ENCODE results near the gene APOB.

Gene APOB

DNA sequence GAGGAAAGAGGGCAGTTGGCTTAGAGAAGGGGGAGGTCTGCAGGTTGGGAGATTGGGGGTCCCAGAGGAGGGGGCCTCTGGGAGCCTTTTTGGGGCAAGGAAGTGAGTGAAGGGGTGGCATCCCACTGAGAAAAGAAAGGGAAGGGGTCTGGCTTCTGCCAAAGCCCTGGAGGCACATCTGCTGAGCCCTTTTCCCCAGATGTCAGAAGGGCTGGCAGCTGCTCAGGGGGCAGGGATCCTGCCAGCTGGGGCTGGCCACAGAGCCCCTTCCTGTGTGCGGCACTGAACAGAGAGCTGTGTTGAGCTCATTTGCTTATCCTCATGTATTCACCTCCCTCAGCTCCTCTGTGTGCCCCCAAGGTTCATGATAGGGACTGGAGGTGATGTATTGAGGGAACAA lies 54.5 kb downstream of the APOB start:
- H3K4me3 ChIP-seq (ENCODE audit: insufficient read depth, low read depth, low read length): no peak overlapping the region
- H3K9me3 ChIP-seq (ENCODE audit: control insufficient read depth, low read length): no peaks in the 10 kb centered on the region
- no peaks in the 10 kb centered on the region for H3K27me3 ChIP-seq (ENCODE audit: control insufficient read depth, insufficient read depth, low read length, poor library complexity, severe bottlenecking)
- 88 to 100% methylated on average over 1 of the region's 1 CpG for WGBS, 2 experiments
- peaks cover 31% of the 10 kb centered on the region for H3K4me1 ChIP-seq (ENCODE audit: control insufficient read depth, insufficient read depth, low read length)
- peak overlapping the region; percentile 67 for H3K27ac ChIP-seq (ENCODE audit: insufficient read depth, low read depth, low read length, poor library complexity, severe bottlenecking)
- H3K36me3 ChIP-seq (ENCODE audit: control insufficient read depth, insufficient read depth, low read length): no peaks in the 10 kb centered on the region

GRCh38 chr2:20988905-20989304 lies 55.0 kb downstream of the APOB start:
- Histone ChIP-seq H3K9me3 (ENCODE audit: control insufficient read depth, low read length) (no peaks in the 10 kb centered on the region), H3K4me1 (ENCODE audit: control insufficient read depth, insufficient read depth, low read length) (peaks cover 31% of the 10 kb centered on the region), H3K36me3 (ENCODE audit: control insufficient read depth, insufficient read depth, low read length) (no peaks in the 10 kb centered on the region), H3K27me3 (ENCODE audit: control insufficient read depth, insufficient read depth, low read length, poor library complexity, severe bottlenecking) (no peaks in the 10 kb centered on the region), H3K27ac (ENCODE audit: insufficient read depth, low read depth, low read length, poor library complexity, severe bottlenecking) (peak overlapping the region; percentile 50), H3K4me3 (ENCODE audit: insufficient read depth, low read depth, low read length) (no peak overlapping the region)
- 48 to 53% methylated on average over 4 of the region's 4 CpGs for WGBS, 2 experiments

DNA sequence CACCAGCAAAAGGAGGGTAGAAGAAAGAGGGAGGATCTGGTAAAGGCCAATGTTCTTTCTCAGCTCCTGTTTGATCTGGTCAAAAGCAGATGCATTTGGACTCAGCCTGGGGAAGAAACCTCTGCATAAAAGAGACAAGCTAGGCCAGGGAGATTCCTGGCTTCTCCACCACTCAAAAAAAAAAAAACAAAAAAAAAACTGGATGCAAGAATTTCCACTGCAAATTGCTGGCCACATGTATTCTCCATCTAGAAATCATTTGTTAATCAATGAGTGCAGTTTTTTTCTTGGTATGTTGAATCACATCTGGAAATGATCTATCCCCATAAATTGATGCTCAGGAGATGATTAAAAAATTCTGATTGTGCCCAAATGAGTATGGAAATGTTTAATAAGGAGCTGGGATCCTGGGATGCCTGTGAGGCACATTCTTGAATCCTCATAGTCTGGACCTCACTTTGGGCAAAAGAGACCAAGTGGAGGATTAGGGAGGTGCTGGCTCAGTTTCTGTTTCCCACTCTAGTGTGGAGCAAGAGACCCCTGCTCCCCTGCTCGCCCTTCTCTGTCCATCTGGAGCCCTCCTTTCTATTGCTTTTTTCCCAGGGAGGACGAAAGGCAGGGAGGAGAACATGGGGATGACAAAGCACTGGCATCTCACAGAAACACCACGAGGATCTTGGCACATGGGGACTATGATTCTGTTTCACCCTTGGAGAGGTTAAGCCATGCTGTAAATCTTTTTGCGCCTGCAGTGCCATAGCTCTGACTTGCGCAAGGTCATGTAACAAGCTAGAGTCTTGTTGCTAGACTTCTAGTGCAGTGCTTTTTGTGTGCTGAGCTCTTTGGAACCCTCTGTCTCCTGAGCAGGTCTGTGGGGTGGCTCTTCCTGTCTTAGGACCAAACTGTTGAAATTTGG lies 57.6 kb downstream of the APOB start:
- Histone ChIP-seq H3K4me1 (ENCODE audit: control insufficient read depth, insufficient read depth, low read length) (peaks cover 28% of the 10 kb centered on the region), H3K27me3 (ENCODE audit: control insufficient read depth, insufficient read depth, low read length, poor library complexity, severe bottlenecking) (no peaks in the 10 kb centered on the region), H3K9me3 (ENCODE audit: control insufficient read depth, low read length) (no peaks in the 10 kb centered on the region), H3K36me3 (ENCODE audit: control insufficient read depth, insufficient read depth, low read length) (no peaks in the 10 kb centered on the region), H3K4me3 (ENCODE audit: insufficient read depth, low read depth, low read length) (no peak overlapping the region), H3K27ac (ENCODE audit: insufficient read depth, low read depth, low read length, poor library complexity, severe bottlenecking) (no peak overlapping the region)
- WGBS, 2 experiments: 91 to 97% methylated on average over 5 of the region's 5 CpGs

- Histone ChIP-seq H3K4me3 (ENCODE audit: insufficient read depth, low read depth, low read length) (no peak overlapping the region), H3K27ac (ENCODE audit: insufficient read depth, low read depth, low read length, poor library complexity, severe bottlenecking) (no peak overlapping the region), H3K27me3 (ENCODE audit: control insufficient read depth, insufficient read depth, low read length, poor library complexity, severe bottlenecking) (no peaks in the 10 kb centered on the region), H3K9me3 (ENCODE audit: control insufficient read depth, low read length) (no peaks in the 10 kb centered on the region), H3K36me3 (ENCODE audit: control insufficient read depth, insufficient read depth, low read length) (no peaks in the 10 kb centered on the region), H3K4me1 (ENCODE audit: control insufficient read depth, insufficient read depth, low read length) (peaks cover 17% of the 10 kb centered on the region)
- WGBS, 2 experiments: 35 to 48% methylated on average over 5 of the region's 5 CpGs
Observed at GRCh38 chr2:20985062-20985461, 58.8 kb downstream of the APOB start.

- Histone ChIP-seq H3K4me3 (ENCODE audit: insufficient read depth, low read depth, low read length) (no peak overlapping the region), H3K36me3 (ENCODE audit: control insufficient read depth, insufficient read depth, low read length) (no peaks in the 10 kb centered on the region)
- WGBS, 2 experiments: 93 to 97% methylated on average over 8 of the region's 8 CpGs
Observed at GRCh38 chr2:20984408-20984807, 59.5 kb downstream of the APOB start.

GRCh38 chr2:20983844-20984243 lies 60.0 kb downstream of the APOB start:
- Histone ChIP-seq H3K4me3 (ENCODE audit: insufficient read depth, low read depth, low read length) (no peak overlapping the region), H3K9me3 (ENCODE audit: control insufficient read depth, low read length) (no peaks in the 10 kb centered on the region), H3K27ac (ENCODE audit: insufficient read depth, low read depth, low read length, poor library complexity, severe bottlenecking) (no peak overlapping the region), H3K36me3 (ENCODE audit: control insufficient read depth, insufficient read depth, low read length) (no peaks in the 10 kb centered on the region), H3K4me1 (ENCODE audit: control insufficient read depth, insufficient read depth, low read length) (peaks cover 5% of the 10 kb centered on the region), H3K27me3 (ENCODE audit: control insufficient read depth, insufficient read depth, low read length, poor library complexity, severe bottlenecking) (no peaks in the 10 kb centered on the region)
- WGBS, 2 experiments: 38 to 42% methylated on average over 3 of the region's 3 CpGs

More at GRCh38 chr2:20984408-20984807, 59.5 kb downstream of the APOB start:
- Histone ChIP-seq H3K9me3 (ENCODE audit: control insufficient read depth, low read length) (no peaks in the 10 kb centered on the region), H3K4me1 (ENCODE audit: control insufficient read depth, insufficient read depth, low read length) (peaks cover 10% of the 10 kb centered on the region), H3K27ac (ENCODE audit: insufficient read depth, low read depth, low read length, poor library complexity, severe bottlenecking) (no peak overlapping the region), H3K27me3 (ENCODE audit: control insufficient read depth, insufficient read depth, low read length, poor library complexity, severe bottlenecking) (no peaks in the 10 kb centered on the region)

GRCh38 chr2:20982861-20983260 lies 61.0 kb downstream of the APOB start:
- Histone ChIP-seq H3K27me3 (ENCODE audit: control insufficient read depth, insufficient read depth, low read length, poor library complexity, severe bottlenecking) (no peaks in the 10 kb centered on the region), H3K9me3 (ENCODE audit: control insufficient read depth, low read length) (no peaks in the 10 kb centered on the region), H3K27ac (ENCODE audit: insufficient read depth, low read depth, low read length, poor library complexity, severe bottlenecking) (no peak overlapping the region), H3K4me3 (ENCODE audit: insufficient read depth, low read depth, low read length) (no peak overlapping the region), H3K4me1 (ENCODE audit: control insufficient read depth, insufficient read depth, low read length) (peaks cover 5% of the 10 kb centered on the region), H3K36me3 (ENCODE audit: control insufficient read depth, insufficient read depth, low read length) (no peaks in the 10 kb centered on the region)
- 91 to 92% methylated on average over 7 of the region's 7 CpGs for WGBS, 2 experiments

DNA sequence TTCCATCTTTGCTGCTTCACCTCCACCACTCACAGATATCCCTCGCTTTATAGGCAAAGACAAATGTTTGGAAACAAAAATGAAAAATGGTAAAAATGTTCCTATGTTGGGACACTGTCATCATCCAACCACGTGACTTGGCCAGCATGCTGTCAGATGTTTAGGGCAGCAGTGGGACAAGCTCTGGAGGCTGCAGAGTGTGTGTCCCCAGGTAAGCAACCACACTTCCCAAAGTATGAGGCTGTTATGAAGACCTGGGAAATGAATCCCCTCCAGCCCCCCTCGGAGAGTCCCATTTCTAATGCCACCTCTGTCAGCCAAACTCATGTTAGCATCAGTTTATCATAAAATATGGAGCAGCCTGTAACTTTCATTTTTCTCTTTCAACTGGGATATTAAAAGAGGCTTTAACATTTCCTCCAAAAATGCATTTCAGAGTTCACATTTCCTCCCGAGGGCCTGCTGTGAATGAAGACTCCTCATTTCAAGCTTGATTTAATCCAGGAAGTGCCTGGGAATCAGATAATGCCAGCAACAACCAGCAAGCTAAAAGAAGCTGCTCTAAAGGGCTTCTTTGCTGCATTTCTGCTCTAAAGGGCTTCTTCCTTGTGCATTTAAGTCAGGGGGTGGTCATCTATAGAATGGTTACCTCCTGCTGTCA lies 66.2 kb downstream of the APOB start:
- Histone ChIP-seq H3K4me3 (ENCODE audit: insufficient read depth, low read depth, low read length) (no peak overlapping the region), H3K27ac (ENCODE audit: insufficient read depth, low read depth, low read length, poor library complexity, severe bottlenecking) (no peak overlapping the region), H3K9me3 (ENCODE audit: control insufficient read depth, low read length) (no peaks in the 10 kb centered on the region), H3K4me1 (ENCODE audit: control insufficient read depth, insufficient read depth, low read length) (no peaks in the 10 kb centered on the region), H3K36me3 (ENCODE audit: control insufficient read depth, insufficient read depth, low read length) (no peaks in the 10 kb centered on the region), H3K27me3 (ENCODE audit: control insufficient read depth, insufficient read depth, low read length, poor library complexity, severe bottlenecking) (no peaks in the 10 kb centered on the region)
- WGBS, 2 experiments: 93 to 95% methylated on average over 4 of the region's 4 CpGs

GRCh38 chr2:20976527-20976926 lies 67.3 kb downstream of the APOB start:
- H3K36me3 ChIP-seq (ENCODE audit: control insufficient read depth, insufficient read depth, low read length): no peaks in the 10 kb centered on the region
- no peaks in the 10 kb centered on the region for H3K27me3 ChIP-seq (ENCODE audit: control insufficient read depth, insufficient read depth, low read length, poor library complexity, severe bottlenecking)
- H3K4me1 ChIP-seq (ENCODE audit: control insufficient read depth, insufficient read depth, low read length): no peaks in the 10 kb centered on the region
- no peak overlapping the region for H3K4me3 ChIP-seq (ENCODE audit: insufficient read depth, low read depth, low read length)
- H3K9me3 ChIP-seq (ENCODE audit: control insufficient read depth, low read length): no peaks in the 10 kb centered on the region
- 94 to 96% methylated on average over 4 of the region's 4 CpGs for WGBS, 2 experiments
- H3K27ac ChIP-seq (ENCODE audit: insufficient read depth, low read depth, low read length, poor library complexity, severe bottlenecking): no peak overlapping the region

DNA sequence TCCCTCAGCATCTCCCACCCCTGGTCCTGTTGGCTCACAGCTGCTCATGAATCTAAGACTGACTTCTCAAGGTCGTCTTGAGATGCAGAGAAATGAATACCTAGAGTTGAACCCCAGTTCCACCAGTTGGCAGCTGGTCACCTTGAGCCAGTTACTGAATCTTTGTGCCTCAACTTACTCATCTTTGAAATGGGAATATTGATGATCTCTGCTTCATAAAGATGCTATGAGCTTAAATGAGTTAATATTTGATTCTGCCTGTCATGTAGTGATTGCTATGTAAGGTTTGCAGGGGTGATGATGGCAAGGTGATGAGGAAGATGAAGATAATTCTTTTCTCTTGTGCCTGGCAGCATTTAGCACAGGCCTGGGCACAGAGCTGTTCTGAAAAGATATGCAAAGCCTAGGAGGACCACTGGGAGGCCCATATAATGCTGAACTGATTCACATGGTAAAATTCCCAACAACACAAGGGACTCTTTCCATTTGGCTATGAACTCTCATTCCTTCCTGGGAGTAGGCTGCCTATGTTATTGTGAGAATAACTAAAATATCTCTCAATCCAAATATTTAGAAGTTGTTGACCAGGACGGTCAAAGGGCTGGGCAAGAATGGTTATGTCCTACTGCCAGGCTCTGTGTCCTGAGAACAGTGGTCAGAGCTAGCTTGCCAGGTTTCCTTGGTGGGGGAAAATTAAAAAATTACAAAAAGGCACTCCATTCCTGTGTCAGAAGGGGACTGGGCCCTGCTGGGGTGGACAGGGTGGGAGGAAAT lies 70.9 kb downstream of the APOB start:
- Histone ChIP-seq H3K27ac (ENCODE audit: insufficient read depth, low read depth, low read length, poor library complexity, severe bottlenecking) (no peak overlapping the region), H3K27me3 (ENCODE audit: control insufficient read depth, insufficient read depth, low read length, poor library complexity, severe bottlenecking) (no peaks in the 10 kb centered on the region), H3K9me3 (ENCODE audit: control insufficient read depth, low read length) (no peaks in the 10 kb centered on the region), H3K4me3 (ENCODE audit: insufficient read depth, low read depth, low read length) (no peak overlapping the region), H3K4me1 (ENCODE audit: control insufficient read depth, insufficient read depth, low read length) (no peaks in the 10 kb centered on the region), H3K36me3 (ENCODE audit: control insufficient read depth, insufficient read depth, low read length) (no peaks in the 10 kb centered on the region)
- WGBS, 2 experiments: 86 to 95% methylated on average over 2 of the region's 2 CpGs

Data from ectodermal cell (in vitro differentiated cells).